Activated CD8-positive, alpha-beta memory T cell treated with anti-CD3 and anti-CD28 coated beads for 48 hours (primary cell): Measurements from ENCODE around the gene FBXO28.
"Not testable (repeated sequence)": the region's sequence is repeated elsewhere in the genome, so short reads cannot be mapped to it uniquely, and the experiment has no call there.

ENCODE experiments used
- DNase-seq, 3 experiments: peaks; one replicate each; pipeline ENCODE4 v3.0.0-alpha.2; 2020; ENCODE audit warnings: low read depth in 2 of 3, low spot score in 2 of 3

The FBXO28 gene

GRCh38 chr1:224183591-224184312, 69.8 kb downstream of the FBXO28 start:
- peak; percentile 32 to 56 (median 51) for DNase-seq

GRCh38 chr1:224185208-224185607, 71.3 kb downstream of the FBXO28 start:
- DNase-seq = no peak

GRCh38 chr1:224188286-224188685, 74.4 kb downstream of the FBXO28 start:
- no peak for DNase-seq

GRCh38 chr1:224189561-224189960, 75.7 kb downstream of the FBXO28 start:
- no peak for DNase-seq

GRCh38 chr1:224192082-224192788, 78.3 kb downstream of the FBXO28 start:
- DNase-seq = no peak

GRCh38 chr1:224193319-224193966, 79.5 kb downstream of the FBXO28 start:
- DNase-seq = no peak

GRCh38 chr1:224196813-224197600, 83.1 kb downstream of the FBXO28 start:
- DNase-seq = no peak

- no peak for DNase-seq
These were observed 84.7 kb downstream of the FBXO28 start for GRCh38 chr1:224198572-224198971.

GRCh38 chr1:224199679-224200078, 85.8 kb downstream of the FBXO28 start:
- no peak for DNase-seq

- DNase-seq = no peak
These were observed 87.5 kb downstream of the FBXO28 start for GRCh38 chr1:224201383-224201782.

- no peak for DNase-seq
These were observed 87.9 kb downstream of the FBXO28 start for GRCh38 chr1:224201853-224202252.

- no peak for DNase-seq
These were observed 89.5 kb downstream of the FBXO28 start for GRCh38 chr1:224203243-224204016.

- DNase-seq = peak in 1 of 3 experiments; percentile 16
These were observed 91.5 kb downstream of the FBXO28 start for GRCh38 chr1:224205438-224205840.

- not testable (repeated sequence) for DNase-seq
These were observed 92.1 kb downstream of the FBXO28 start for GRCh38 chr1:224205931-224206538.

- no peak for DNase-seq
These were observed 97.5 kb downstream of the FBXO28 start for GRCh38 chr1:224211206-224211962.
